H7 (cell line): ENCODE measurements around the gene EBF3. TPM values are rescaled to one million over a fixed set of nuclear protein-coding genes. Genes with fewer than 3 reads are reported as not detected.
A peak's percentile ranks its signal among the peaks of the same experiment; 100 is the strongest.

Experiments
- DNase-seq: peaks from one replicate; pipeline ENCODE4 v3.0.0; 2012
- H3K27me3 ChIP-seq: 2 replicates; pipeline ENCODE4 v1.6.0; 2011; ENCODE audit warnings: mild to moderate bottlenecking, low read length; ENCODE audit not compliant: control insufficient read depth, insufficient read depth
- H3K36me3 ChIP-seq: replicated peaks from 2 replicates; pipeline ENCODE4 v1.5.1; 2011; ENCODE audit warnings: low read length; ENCODE audit not compliant: control insufficient read depth, insufficient read depth
- H3K4me3 ChIP-seq: 2 replicates; pipeline ENCODE4 v1.5.1; 2011; ENCODE audit warnings: low read depth, mild to moderate bottlenecking, control low read depth, low read length, moderate library complexity; ENCODE audit not compliant: insufficient read depth
- total RNA-seq: library from RNA; depleted of rRNA; stranded (reverse); fragments of >200 nt; shearing (Covaris generic); gene quantifications from 2 replicates; pipeline ENCODE4 v1.2.3, GENCODE V29; 2014

Gene EBF3
- total RNA-seq, 1 experiment from 2014 or later, result 0.76 TPM

GRCh38 chr10:129870961-129871621 lies 93.0 kb downstream of the EBF3 start:
- Histone ChIP-seq H3K27me3 (no peaks in the 10 kb centered on the region), H3K4me3 (no peak overlapping the region), H3K36me3 (no peaks in the 10 kb centered on the region)
- peak; percentile 68 for DNase-seq

GRCh38 chr10:129870474-129870757 lies 93.7 kb downstream of the EBF3 start:
- no peaks in the 10 kb centered on the region for H3K27me3 ChIP-seq
- H3K36me3 ChIP-seq, result no peaks in the 10 kb centered on the region
- no peak overlapping the region for H3K4me3 ChIP-seq
- DNase-seq, result no peak

- Histone ChIP-seq H3K4me3 (no peak overlapping the region), H3K27me3 (no peaks in the 10 kb centered on the region), H3K36me3 (no peaks in the 10 kb centered on the region)
- DNase-seq, result no peak
Observed at GRCh38 chr10:129869596-129870473, 94.2 kb downstream of the EBF3 start.

GRCh38 chr10:129868449-129869035 lies 95.5 kb downstream of the EBF3 start:
- no peaks in the 10 kb centered on the region for H3K27me3 ChIP-seq
- H3K36me3 ChIP-seq, result no peaks in the 10 kb centered on the region
- H3K4me3 ChIP-seq, result no peak overlapping the region
- peak; percentile 91 for DNase-seq

- peak; percentile 64 for DNase-seq
- Histone ChIP-seq H3K36me3 (no peaks in the 10 kb centered on the region), H3K4me3 (no peak overlapping the region), H3K27me3 (no peaks in the 10 kb centered on the region)
Observed at GRCh38 chr10:129867631-129868179, 96.4 kb downstream of the EBF3 start.

GRCh38 chr10:129866894-129867293 lies 97.2 kb downstream of the EBF3 start:
- no peaks in the 10 kb centered on the region for H3K36me3 ChIP-seq
- H3K4me3 ChIP-seq, result no peak overlapping the region
- H3K27me3 ChIP-seq, result no peaks in the 10 kb centered on the region
- DNase-seq, result peak; percentile 76

- Histone ChIP-seq H3K36me3 (no peaks in the 10 kb centered on the region), H3K4me3 (no peak overlapping the region), H3K27me3 (no peaks in the 10 kb centered on the region)
- DNase-seq, result no peak
Observed at GRCh38 chr10:129865960-129866359, 98.1 kb downstream of the EBF3 start.

GRCh38 chr10:129865413-129865812 lies 98.7 kb downstream of the EBF3 start:
- DNase-seq, result no peak
- Histone ChIP-seq H3K4me3 (no peak overlapping the region), H3K27me3 (no peaks in the 10 kb centered on the region), H3K36me3 (no peaks in the 10 kb centered on the region)

- no peaks in the 10 kb centered on the region for H3K27me3 ChIP-seq
- no peak for DNase-seq
- H3K36me3 ChIP-seq, result no peaks in the 10 kb centered on the region
- no peak overlapping the region for H3K4me3 ChIP-seq
Observed at GRCh38 chr10:129864601-129865126, 99.4 kb downstream of the EBF3 start.

GRCh38 chr10:129864082-129864481 lies 100.0 kb downstream of the EBF3 start:
- H3K27me3 ChIP-seq, result no peaks in the 10 kb centered on the region
- H3K4me3 ChIP-seq, result no peak overlapping the region
- no peaks in the 10 kb centered on the region for H3K36me3 ChIP-seq
- no peak for DNase-seq

GRCh38 chr10:129863201-129863663 lies 100.8 kb downstream of the EBF3 start:
- Histone ChIP-seq H3K36me3 (no peaks in the 10 kb centered on the region), H3K27me3 (no peaks in the 10 kb centered on the region), H3K4me3 (no peak overlapping the region)
- peak; percentile 89 for DNase-seq

GRCh38 chr10:129861776-129862531 lies 102.1 kb downstream of the EBF3 start:
- Histone ChIP-seq H3K4me3 (no peak overlapping the region), H3K36me3 (no peaks in the 10 kb centered on the region), H3K27me3 (no peaks in the 10 kb centered on the region)
- DNase-seq, result no peak

GRCh38 chr10:129860396-129860795 lies 103.7 kb downstream of the EBF3 start:
- Histone ChIP-seq H3K27me3 (no peaks in the 10 kb centered on the region), H3K4me3 (no peak overlapping the region), H3K36me3 (no peaks in the 10 kb centered on the region)
- DNase-seq, result no peak

GRCh38 chr10:129859536-129859935 lies 104.5 kb downstream of the EBF3 start:
- no peaks in the 10 kb centered on the region for H3K36me3 ChIP-seq
- H3K27me3 ChIP-seq, result no peaks in the 10 kb centered on the region
- no peak overlapping the region for H3K4me3 ChIP-seq
- no peak for DNase-seq
